ENCODE measurements around the gene BPNT1.

DNA sequence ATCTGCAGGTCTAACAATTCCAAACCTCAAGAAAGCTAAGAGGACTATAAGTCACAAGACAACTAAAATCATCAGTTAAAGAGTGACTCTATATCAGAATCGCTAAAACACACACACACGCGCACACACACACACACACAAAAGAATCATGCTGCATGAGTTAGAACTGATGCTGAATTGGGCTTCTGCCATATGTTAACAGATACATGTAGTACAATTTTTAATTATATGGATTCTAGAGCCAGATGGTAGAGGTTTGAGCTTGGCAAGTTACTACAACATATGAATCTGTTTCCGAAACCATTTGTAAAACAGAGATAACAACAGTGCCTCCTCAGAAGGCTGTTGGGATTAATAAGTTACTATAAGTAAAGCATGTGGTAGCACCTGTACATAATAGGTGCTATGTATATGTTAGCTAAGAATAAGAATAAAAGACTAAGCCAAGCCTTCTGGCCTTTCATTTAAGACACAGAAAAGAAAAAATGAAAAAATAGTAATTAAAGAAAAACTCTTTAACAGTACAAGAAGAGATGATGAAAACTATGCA, 61.2 kb downstream of the BPNT1 start:
- TF ChIP-seq CTCF (IDR thresholded peaks at IDR 0.05; ENCODE audit: low read length): no peak
- no peak for TF ChIP-seq EZH2 (optimal IDR thresholded peaks at IDR 0.05; ENCODE audit: low read depth, low read length)
